Psoas muscle (tissue), 8 donors: Measurements from ENCODE around the gene IFITM1. TPM values are rescaled to one million over a fixed set of nuclear protein-coding genes. Genes with fewer than 3 reads are reported as not detected.

Experiments used
- ATAC-seq, 4 donors: fragments of 200-7000 bp; cut with Tn5 transposase; one replicate each; pipeline ENCODE4 v1.9.1; 2020; ENCODE audit warnings: moderate library complexity in 3 of 4, mild to moderate bottlenecking in 2 of 4
- DNase-seq, 2 donors: peaks; one replicate each; pipeline ENCODE4 v3.0.0-alpha.2; 2020
- H3K27ac ChIP-seq: fragments of 200-600 bp; one replicate; pipeline ENCODE4 v1.8.0; 2022
- H3K27me3 ChIP-seq, 3 donors: fragments of 200-600 bp in 1 of 3; one replicate each; pipeline versions ENCODE4 v1.6.1 to v1.8.0; 2013 to 2022; ENCODE audit warnings: low read length in 2 of 3, mild to moderate bottlenecking in 2 of 3, moderate library complexity in 1 of 3; ENCODE audit not compliant: insufficient read depth in 3 of 3
- H3K36me3 ChIP-seq, 2 donors: fragments of 200-600 bp in 1 of 2; one replicate each; pipeline versions ENCODE4 v1.6.1 to v1.8.0; 2013 to 2022; ENCODE audit warnings: low read depth in 1 of 2, mild to moderate bottlenecking in 1 of 2, moderate library complexity in 1 of 2; ENCODE audit not compliant: insufficient read depth in 1 of 2
- H3K4me1 ChIP-seq: fragments of 200-600 bp; one replicate; pipeline ENCODE4 v1.8.0; 2022
- H3K4me3 ChIP-seq: fragments of 200-600 bp; one replicate; pipeline ENCODE4 v1.8.0; 2022; ENCODE audit warnings: mild to moderate bottlenecking
- H3K9me3 ChIP-seq: fragments of 200-600 bp; one replicate; pipeline ENCODE4 v1.8.0; 2022
- CTCF ChIP-seq: fragments of 200-600 bp; IDR thresholded peaks from one replicate; pipeline ENCODE4 v1.8.0; 2022; ENCODE audit warnings: antibody characterized with exemption
- WGBS, 3 donors: extraction: QIAGEN DNeasy Blood & Tissue Kit; methylation state at CpG; one replicate each; pipeline versions ENCODE4 v1.1.6 to v1.1.7; 2013; 5-methylcytosine and 5-hydroxymethylcytosine counted together
- intact Hi-C, 2 donors: fragments of 100-400 bp; cut with DNase I; formaldehyde crosslinking; loops; one replicate each; pipeline versions ENCODE4 v1.11.0 to v1.14.2; 2022
- polyA plus RNA-seq, 3 donors: library from polyadenylated mRNA; stranded (reverse); fragments of 200-250 nt; gene quantifications; one replicate each; pipeline ENCODE4 v1.2.3, GENCODE V29; 2013
- total RNA-seq, 4 donors: library from RNA; stranded (reverse); fragmentation: NEBNext Ultra II Directional in 2 of 4; extraction: Animal tissue kit (Norgen Biotek cat#: 25700) in 2 of 4; gene quantifications; one replicate each; pipeline versions ENCODE4 v1.2.1 to v1.2.4, GENCODE V29; 2021 to 2023
- donor health status: healthy with polysubstance abuse.
- donor health status: DM: no; HTN: no; CAD: no; lungs with moderate emphysema.
- donor health status: Bipolar disorder and iron deficiency.
- donor health status: healthy.
- donor health status: DM: yes; HTN: yes; CAD: no.
- donor health status: DM: no; HTN: no; CAD: no.
- donor health status: DM: no; HTN: no; CAD: no.
- donor health status: DM: yes; HTN: yes; CAD: no.

Gene IFITM1
- total and polyA plus RNA-seq, 7 donors, result 39.7 to 107 (median 69.7) TPM

- no peaks in the 10 kb centered on the region for H3K4me1 ChIP-seq
- peak overlapping the region; percentile 21 for H3K4me3 ChIP-seq
- H3K36me3 ChIP-seq, result no peaks in the 10 kb centered on the region
- TF ChIP-seq CTCF, result no peak
- ATAC-seq (peak in 2 of 4 donors; percentile 36 to 58), DNase-seq (peak in 1 of 2 donors; percentile 51)
- H3K27ac ChIP-seq, result peak overlapping the region; percentile 50
- peaks cover 3% of the 10 kb centered on the region for H3K9me3 ChIP-seq
- 46 to 49% (median 49%) methylated on average over 21 of the region's 21 CpGs for WGBS, 3 donors
- intact Hi-C loops, result no loop called here
- H3K27me3 ChIP-seq, result peaks cover 0 to 25% (median 3%) of the 10 kb centered on the region in 3 donors
Measured at GRCh38 chr11:269146-269890, 44.5 kb upstream of the IFITM1 start.

- Histone ChIP-seq H3K4me1 (no peaks in the 10 kb centered on the region), H3K4me3 (no peak overlapping the region), H3K36me3 (no peaks in the 10 kb centered on the region), H3K27ac (no peak overlapping the region), H3K27me3 (peaks cover 0 to 25% (median 3%) of the 10 kb centered on the region in 3 donors), H3K9me3 (peaks cover 3% of the 10 kb centered on the region)
- DNase-seq (no peak), ATAC-seq (peak in 1 of 4 donors; percentile 15)
- 65 to 79% (median 75%) methylated on average over 16 to 18 of the region's 18 CpGs for WGBS, 3 donors
- TF ChIP-seq CTCF, result no peak
- intact Hi-C loops, result no loop called here
Measured at GRCh38 chr11:270451-271318, 43.2 kb upstream of the IFITM1 start.

GRCh38 chr11:271319-271715 is 42.5 kb upstream of the IFITM1 start:
- intact Hi-C loops, result no loop called here

More at GRCh38 chr11:271319-271715, 42.5 kb upstream of the IFITM1 start:
- 69 to 77% (median 73%) methylated on average over 8 of the region's 8 CpGs for WGBS, 3 donors
- DNase-seq (no peak), ATAC-seq (no peak)
- no peak for TF ChIP-seq CTCF
- no peak overlapping the region for H3K4me3 ChIP-seq
- no peak overlapping the region for H3K27ac ChIP-seq
- no peaks in the 10 kb centered on the region for H3K36me3 ChIP-seq
- H3K4me1 ChIP-seq, result no peaks in the 10 kb centered on the region
- H3K27me3 ChIP-seq, result peaks cover 0 to 25% (median 3%) of the 10 kb centered on the region in 3 donors
- no peaks in the 10 kb centered on the region for H3K9me3 ChIP-seq
